HG03439 (cell line): Measurements from ENCODE around the gene GALNT16.

Experiments
- ATAC-seq: cut with Tn5 transposase; IDR thresholded peaks from one replicate; pipeline ENCODE4 v1.9.1; 2021; ENCODE audit warnings: mild to moderate bottlenecking, moderate library complexity; ENCODE audit not compliant: unreplicated experiment

GALNT16 gene

GRCh38 chr14:69399750-69400149 lies 139.8 kb downstream of the GALNT16 start:
- ATAC-seq: no peak

GRCh38 chr14:69400154-69400553 lies 140.2 kb downstream of the GALNT16 start:
- no peak for ATAC-seq

GRCh38 chr14:69401841-69402240 lies 141.9 kb downstream of the GALNT16 start:
- no peak for ATAC-seq

- no peak for ATAC-seq
These were observed 144.5 kb downstream of the GALNT16 start for GRCh38 chr14:69404478-69404877.

- ATAC-seq: no peak
These were observed 144.9 kb downstream of the GALNT16 start for GRCh38 chr14:69404883-69405282.

- no peak for ATAC-seq
These were observed 145.8 kb downstream of the GALNT16 start for GRCh38 chr14:69405762-69406161.
